GM23338 (cell line): Measurements from ENCODE around the gene DCAF5. TPM values are rescaled to one million over a fixed set of nuclear protein-coding genes. Genes with fewer than 3 reads are reported as not detected.

Experiments
- ATAC-seq: fragments of 200-7000 bp; cut with Tn5 transposase; 3 replicates; pipeline ENCODE4 v1.9.1; 2020
- DNase-seq: peaks from one replicate; pipeline ENCODE4 v3.0.0-alpha.2; 2015; ENCODE audit warnings: low spot score
- H2AFZ ChIP-seq: fragments of 200-600 bp; sonication (generic); 2 replicates; pipeline ENCODE4 v1.8.0; 2016; ENCODE audit warnings: antibody characterized with exemption, mild to moderate bottlenecking, moderate library complexity
- H3F3A ChIP-seq: fragments of 200-600 bp; sonication (generic); replicated peaks from 2 replicates; pipeline ENCODE4 v1.8.0; 2017; ENCODE audit warnings: antibody characterized with exemption, mixed run types, low read depth
- H3K27ac ChIP-seq: fragments of 200-600 bp; sonication (generic); 2 replicates; pipeline ENCODE4 v1.6.1; 2016; ENCODE audit warnings: low read depth
- H3K27me3 ChIP-seq: fragments of 200-600 bp; sonication (generic); 2 replicates; pipeline ENCODE4 v1.8.0; 2016; ENCODE audit warnings: mild to moderate bottlenecking, mixed run types, moderate library complexity; ENCODE audit not compliant: insufficient read depth
- H3K36me3 ChIP-seq: fragments of 200-600 bp; sonication (generic); 2 replicates; pipeline ENCODE4 v1.8.0; 2016; ENCODE audit warnings: mild to moderate bottlenecking; ENCODE audit not compliant: insufficient read depth
- H3K4me1 ChIP-seq: fragments of 200-600 bp; sonication (generic); 2 replicates; pipeline ENCODE4 v1.8.0; 2016; ENCODE audit warnings: mild to moderate bottlenecking, moderate library complexity; ENCODE audit not compliant: insufficient read depth
- H3K4me2 ChIP-seq: fragments of 200-600 bp; sonication (generic); 2 replicates; pipeline ENCODE4 v1.7.1; 2017; ENCODE audit warnings: mixed run types
- H3K4me3 ChIP-seq: fragments of 200-600 bp; sonication (generic); 2 replicates; pipeline ENCODE4 v1.6.1; 2016; ENCODE audit warnings: mixed run types
- H3K79me2 ChIP-seq: fragments of 200-600 bp; sonication (generic); replicated peaks from 2 replicates; pipeline ENCODE4 v1.8.0; 2017; ENCODE audit warnings: mild to moderate bottlenecking; ENCODE audit not compliant: insufficient read depth
- H3K9me2 ChIP-seq: fragments of 200-600 bp; sonication (generic); 2 replicates; pipeline ENCODE4 v1.8.0; 2017; ENCODE audit not compliant: insufficient read depth
- H4K20me1 ChIP-seq: fragments of 200-600 bp; sonication (generic); replicated peaks from 2 replicates; pipeline ENCODE4 v1.8.0; 2017; ENCODE audit warnings: mild to moderate bottlenecking; ENCODE audit not compliant: insufficient read depth
- H3K27ac Mint-ChIP-seq: 2 replicates; pipeline ENCODE4 v1.8.0; 2020; ENCODE audit warnings: inconsistent platforms, mild to moderate bottlenecking, moderate library complexity, mixed read lengths
- H3K27me3 Mint-ChIP-seq: 3 replicates; pipeline ENCODE4 v1.8.0; 2022; ENCODE audit warnings: low read depth, mild to moderate bottlenecking, moderate library complexity, mixed read lengths, inconsistent platforms; ENCODE audit not compliant: insufficient read depth, poor library complexity
- H3K36me3 Mint-ChIP-seq: 3 replicates; pipeline ENCODE4 v1.8.0; 2021; ENCODE audit warnings: low read depth, mild to moderate bottlenecking, inconsistent platforms, moderate library complexity, mixed read lengths
- H3K4me1 Mint-ChIP-seq: 3 replicates; pipeline ENCODE4 v1.8.0; 2020; ENCODE audit warnings: mild to moderate bottlenecking, inconsistent platforms, mixed read lengths
- H3K4me3 Mint-ChIP-seq: 3 replicates; pipeline ENCODE4 v1.8.0; 2021; ENCODE audit warnings: moderate library complexity, mild to moderate bottlenecking, inconsistent platforms, mixed read lengths
- H3K9me3 Mint-ChIP-seq: 3 replicates; pipeline ENCODE4 v1.8.0; 2020; ENCODE audit warnings: moderate library complexity, mild to moderate bottlenecking, inconsistent platforms, mixed read lengths
- CREB1 ChIP-seq: fragments of 250-450 bp; sonication (Bioruptor Pico); IDR thresholded peaks from 2 replicates; pipeline ENCODE4 v1.5.0; 2020; ENCODE audit warnings: low read depth, mild to moderate bottlenecking, moderate library complexity
- ETS1 ChIP-seq: IDR thresholded peaks from 2 replicates; pipeline ENCODE4 v1.6.1; 2016; ENCODE audit warnings: antibody characterized with exemption
- EZH2 ChIP-seq: fragments of 200-600 bp; sonication (generic); IDR thresholded peaks from one replicate; pipeline ENCODE4 v1.8.0; 2017; ENCODE audit warnings: antibody characterized with exemption, mild to moderate bottlenecking, low read depth; ENCODE audit not compliant: unreplicated experiment
- REST ChIP-seq: IDR thresholded peaks from one replicate; pipeline ENCODE4 v1.6.1; 2018; ENCODE audit warnings: antibody characterized with exemption; ENCODE audit not compliant: unreplicated experiment
- STAT1 ChIP-seq: IDR thresholded peaks from one replicate; pipeline ENCODE4 v1.6.1; 2016; ENCODE audit warnings: antibody characterized with exemption; ENCODE audit not compliant: unreplicated experiment
- ZNF114 ChIP-seq: fragments of 250-450 bp; sonication (Bioruptor Pico); IDR thresholded peaks from 2 replicates; pipeline ENCODE4 v1.5.0; 2020; ENCODE audit warnings: mild to moderate bottlenecking, moderate library complexity
- ZNF331 ChIP-seq: fragments of 250-450 bp; sonication (Bioruptor Pico); IDR thresholded peaks from 2 replicates; pipeline ENCODE4 v1.5.0; 2020; ENCODE audit warnings: low read depth, mild to moderate bottlenecking, moderate library complexity
- ZNF462 ChIP-seq: fragments of 250-450 bp; sonication (Bioruptor Pico); IDR thresholded peaks from 2 replicates; pipeline ENCODE4 v1.5.0; 2020; ENCODE audit warnings: mild to moderate bottlenecking, moderate library complexity
- polyA plus RNA-seq: library from polyadenylated mRNA; unstranded; fragments of >200 nt; fragmentation: Nextera tagmentation; extraction: Ambion mirVana; gene quantifications from 2 replicates; pipeline ENCODE4 v1.2.1, GENCODE V29; 2016
- total RNA-seq: library from RNA; depleted of rRNA; stranded (reverse); fragments of >200 nt; shearing (Covaris generic); gene quantifications from 2 replicates; pipeline ENCODE4 v1.2.3, GENCODE V29; 2014

Gene DCAF5
- total and polyA plus RNA-seq, 2 experiments from 2014 or later, result 14.0 to 15.2 TPM

- Histone ChIP-seq H4K20me1 (no peaks in the 10 kb centered on the region), H3K4me1 (peaks cover 35% of the 10 kb centered on the region), H3K4me3 (no peak overlapping the region), H3K36me3 (no peaks in the 10 kb centered on the region), H3K79me2 (no peaks in the 10 kb centered on the region), H3K4me2 (no peak overlapping the region), H3K27me3 (no peaks in the 10 kb centered on the region), H2AFZ (no peak overlapping the region), H3F3A (0 out of 2 replicates have a peak, but pooled peaks cover 3% of the 10 kb centered on the region), H3K9me2 (peaks cover 3% of the 10 kb centered on the region; the same call in 1 of the 2 replicates), H3K27ac (no peak overlapping the region)
- peaks cover 18% of the 10 kb centered on the region for H3K27me3 Mint-ChIP-seq
- TF ChIP-seq ZNF462 (CRISPR knock-in tag), result no peak
- no peak for TF ChIP-seq STAT1
- no peak for TF ChIP-seq ETS1
- TF ChIP-seq ZNF114 (CRISPR knock-in tag), result no peak
- TF ChIP-seq REST, result no peak
- no peak for TF ChIP-seq ZNF331 (CRISPR knock-in tag)
- no peak for TF ChIP-seq CREB1
- no peak for TF ChIP-seq EZH2
- H3K36me3 Mint-ChIP-seq, result no peaks in the 10 kb centered on the region
- H3K27ac Mint-ChIP-seq, result no peak overlapping the region
- H3K9me3 Mint-ChIP-seq, result no peaks in the 10 kb centered on the region
- H3K4me3 Mint-ChIP-seq, result no peak overlapping the region
- ATAC-seq, result no peak
- H3K4me1 Mint-ChIP-seq, result peaks cover 58% of the 10 kb centered on the region
- no peak for DNase-seq
These were observed 111.1 kb downstream of the DCAF5 start for GRCh38 chr14:69041783-69042182.
